GM18868 (cell line): ENCODE data around the gene PTGFRN.
A peak's percentile ranks its signal among the peaks of the same experiment; 100 is the strongest.

Source experiments
- ATAC-seq: cut with Tn5 transposase; IDR thresholded peaks from one replicate; pipeline ENCODE4 v1.9.1; 2021; ENCODE audit warnings: mild to moderate bottlenecking, moderate library complexity; ENCODE audit not compliant: unreplicated experiment

The PTGFRN gene

GRCh38 chr1:116991918-116992317 is 82.2 kb downstream of the PTGFRN start:
- no peak for ATAC-seq

- no peak for ATAC-seq
Observed at GRCh38 chr1:116993286-116993685, 83.6 kb downstream of the PTGFRN start.

GRCh38 chr1:116994411-116994810 is 84.7 kb downstream of the PTGFRN start:
- no peak for ATAC-seq

GRCh38 chr1:116997066-116997465 is 87.3 kb downstream of the PTGFRN start:
- no peak for ATAC-seq

GRCh38 chr1:116997636-116998035 is 87.9 kb downstream of the PTGFRN start:
- ATAC-seq: no peak

- no peak for ATAC-seq
Observed at GRCh38 chr1:116999596-116999995, 89.9 kb downstream of the PTGFRN start.

GRCh38 chr1:117000142-117000541 is 90.4 kb downstream of the PTGFRN start:
- ATAC-seq: no peak

GRCh38 chr1:117001254-117001927 is 91.7 kb downstream of the PTGFRN start, which contains the start of gene CD101:
Gene CD101, plus strand, starts transcription at chr1:117001760. Its CDS starts 58 bp downstream, at chr1:117001818.
- peak; percentile 97 for ATAC-seq

- ATAC-seq: no peak
Observed at GRCh38 chr1:117003223-117003875, 93.6 kb downstream of the PTGFRN start.

GRCh38 chr1:117007719-117008013 is 98.0 kb downstream of the PTGFRN start:
- no peak for ATAC-seq

- ATAC-seq: no peak
Observed at GRCh38 chr1:117008656-117009055, 98.9 kb downstream of the PTGFRN start.

- ATAC-seq: no peak
Observed at GRCh38 chr1:117009132-117009531, 99.4 kb downstream of the PTGFRN start.

- no peak for ATAC-seq
Observed at GRCh38 chr1:117010310-117010969, 100.7 kb downstream of the PTGFRN start.

GRCh38 chr1:117011334-117011733 is 101.6 kb downstream of the PTGFRN start:
- ATAC-seq: no peak

- ATAC-seq: no peak
Observed at GRCh38 chr1:117013309-117013858, 103.7 kb downstream of the PTGFRN start.

GRCh38 chr1:117014209-117014608 is 104.5 kb downstream of the PTGFRN start:
- ATAC-seq: no peak

- no peak for ATAC-seq
Observed at GRCh38 chr1:117015724-117016123, 106.0 kb downstream of the PTGFRN start.

GRCh38 chr1:117017062-117017461 is 107.3 kb downstream of the PTGFRN start:
- ATAC-seq: peak; percentile 26

GRCh38 chr1:117017648-117018047 is 107.9 kb downstream of the PTGFRN start:
- peak; percentile 55 for ATAC-seq

GRCh38 chr1:117020526-117021156 is 110.9 kb downstream of the PTGFRN start:
- no peak for ATAC-seq

- no peak for ATAC-seq
Observed at GRCh38 chr1:117022114-117022513, 112.4 kb downstream of the PTGFRN start.
